Activated CD8-positive, alpha-beta memory T cell treated with anti-CD3 and anti-CD28 coated beads, Interleukin-2, amount 50 U/mL, for 24 hours (primary cell): ENCODE measurements around the gene PCBP3.

Experiments used
- DNase-seq: peaks from one replicate; pipeline ENCODE4 v3.0.0-alpha.2; 2020; ENCODE audit errors: extremely low read depth

The PCBP3 gene

GRCh38 chr21:45991606-45992300, 348.2 kb downstream of the PCBP3 start:
- DNase-seq: no peak
